Activated T-cell treated with anti-CD3 and anti-CD28 coated beads, Interleukin-2, amount 50 U/mL, for 72 hours (primary cell): ENCODE measurements around the gene PTCD1. TPM values are rescaled to one million over a fixed set of nuclear protein-coding genes. Genes with fewer than 3 reads are reported as not detected.
A peak's percentile ranks its signal among the peaks of the same experiment; 100 is the strongest.

Experiments used
- ATAC-seq, 2 donors: fragments of 150-1000 bp; cut with Tn5 transposase; replicated peaks in 1 of 2; 2 replicates each; pipeline ENCODE4 v1.10.0; 2021; ENCODE audit warnings: moderate library complexity in 2 of 2, mild to moderate bottlenecking in 1 of 2
- DNase-seq, 2 donors: peaks; one replicate each; pipeline ENCODE4 v3.0.0; 2021 to 2022; ENCODE audit warnings: mixed read lengths in 1 of 2
- H3K27ac Mint-ChIP-seq: one replicate; pipeline ENCODE4 v1.8.0; 2022; ENCODE audit warnings: mild to moderate bottlenecking, moderate library complexity, mixed read lengths
- H3K27me3 Mint-ChIP-seq: one replicate; pipeline ENCODE4 v1.8.0; 2022; ENCODE audit warnings: low read depth, mixed read lengths
- H3K36me3 Mint-ChIP-seq, 2 donors: one replicate each; pipeline ENCODE4 v1.8.0; 2022; ENCODE audit warnings: mixed read lengths in 2 of 2, mild to moderate bottlenecking in 1 of 2; ENCODE audit not compliant: insufficient read depth in 2 of 2
- H3K4me1 Mint-ChIP-seq: one replicate; pipeline ENCODE4 v1.8.0; 2022; ENCODE audit warnings: low read depth, mixed read lengths
- H3K4me3 Mint-ChIP-seq, 2 donors: one replicate each; pipeline ENCODE4 v1.8.0; 2022; ENCODE audit warnings: mild to moderate bottlenecking in 2 of 2, mixed read lengths in 2 of 2, moderate library complexity in 2 of 2
- H3K9me3 Mint-ChIP-seq, 2 donors: one replicate each; pipeline ENCODE4 v1.8.0; 2022; ENCODE audit warnings: mixed read lengths in 2 of 2
- total RNA-seq, 2 donors: library from RNA; stranded (reverse); gene quantifications; one replicate each; pipeline ENCODE4 v1.2.3, GENCODE V29; 2022

Gene PTCD1
- total RNA-seq, 2 donors from 2014 or later: 6.1 to 8.9 TPM

- H3K27ac Mint-ChIP-seq: peak overlapping the region; percentile 76
- H3K36me3 Mint-ChIP-seq: peaks cover 11 to 35% of the 10 kb centered on the region in 2 donors
- no peaks in the 10 kb centered on the region for H3K27me3 Mint-ChIP-seq
- H3K4me3 Mint-ChIP-seq: no peak overlapping the region
- ATAC-seq (peak in 1 of 2 donors; percentile 4), DNase-seq (no peak)
- H3K4me1 Mint-ChIP-seq: peaks cover 2% of the 10 kb centered on the region
- H3K9me3 Mint-ChIP-seq: no peaks in the 10 kb centered on the region
Measured at GRCh38 chr7:99398891-99399445, 39.6 kb downstream of the PTCD1 start.

- Mint-ChIP-seq H3K4me3 (no peak overlapping the region), H3K27me3 (no peaks in the 10 kb centered on the region), H3K9me3 (no peaks in the 10 kb centered on the region), H3K4me1 (peaks cover 11% of the 10 kb centered on the region), H3K36me3 (peaks cover 7 to 28% of the 10 kb centered on the region in 2 donors), H3K27ac (peak overlapping the region; percentile 29)
- ATAC-seq: no peak
- DNase-seq: no peak
Measured at GRCh38 chr7:99397297-99397983, 41.2 kb downstream of the PTCD1 start.

GRCh38 chr7:99396418-99397296 lies 41.9 kb downstream of the PTCD1 start:
- H3K4me1 Mint-ChIP-seq: peaks cover 16% of the 10 kb centered on the region
- no peak overlapping the region for H3K4me3 Mint-ChIP-seq
- H3K36me3 Mint-ChIP-seq: peaks cover 7 to 27% of the 10 kb centered on the region in 2 donors
- H3K27ac Mint-ChIP-seq: peak overlapping the region; percentile 16
- no peaks in the 10 kb centered on the region for H3K27me3 Mint-ChIP-seq
- ATAC-seq: no peak
- H3K9me3 Mint-ChIP-seq: no peaks in the 10 kb centered on the region
- no peak for DNase-seq

GRCh38 chr7:99395616-99396327 lies 42.8 kb downstream of the PTCD1 start:
- DNase-seq (no peak), ATAC-seq (no peak)
- Mint-ChIP-seq H3K4me3 (no peak overlapping the region), H3K27me3 (no peaks in the 10 kb centered on the region), H3K4me1 (peaks cover 21% of the 10 kb centered on the region), H3K27ac (peak overlapping the region; percentile 33), H3K9me3 (no peaks in the 10 kb centered on the region), H3K36me3 (peaks cover 3 to 22% of the 10 kb centered on the region in 2 donors)

- peaks cover 21% of the 10 kb centered on the region for H3K4me1 Mint-ChIP-seq
- H3K27ac Mint-ChIP-seq: no peak overlapping the region
- ATAC-seq (no peak), DNase-seq (no peak)
- peaks cover 3 to 21% of the 10 kb centered on the region in 2 donors for H3K36me3 Mint-ChIP-seq
- peak overlapping the region in 1 of 2 donors; percentile 80 for H3K4me3 Mint-ChIP-seq
- H3K9me3 Mint-ChIP-seq: no peaks in the 10 kb centered on the region
- H3K27me3 Mint-ChIP-seq: no peaks in the 10 kb centered on the region
Measured at GRCh38 chr7:99394188-99394502, 44.5 kb downstream of the PTCD1 start.

- ATAC-seq (no peak), DNase-seq (no peak)
- H3K9me3 Mint-ChIP-seq: no peaks in the 10 kb centered on the region
- H3K4me1 Mint-ChIP-seq: peaks cover 21% of the 10 kb centered on the region
- H3K27ac Mint-ChIP-seq: peak overlapping the region; percentile 59
- H3K36me3 Mint-ChIP-seq: peaks cover 3 to 20% of the 10 kb centered on the region in 2 donors
- no peaks in the 10 kb centered on the region for H3K27me3 Mint-ChIP-seq
- H3K4me3 Mint-ChIP-seq: peak overlapping the region; percentile 76 to 80
Measured at GRCh38 chr7:99393355-99394187, 45.0 kb downstream of the PTCD1 start.

GRCh38 chr7:99392659-99393354 lies 45.8 kb downstream of the PTCD1 start:
- Mint-ChIP-seq H3K36me3 (peaks cover 3 to 19% of the 10 kb centered on the region in 2 donors), H3K4me1 (peaks cover 21% of the 10 kb centered on the region), H3K4me3 (peak overlapping the region; percentile 76 to 80)

GRCh38 chr7:99392046-99392445 lies 46.6 kb downstream of the PTCD1 start:
- no peak for ATAC-seq
- Mint-ChIP-seq H3K27me3 (no peaks in the 10 kb centered on the region), H3K4me3 (peak overlapping the region; percentile 43 to 80), H3K4me1 (peaks cover 21% of the 10 kb centered on the region), H3K36me3 (peaks cover 3 to 20% of the 10 kb centered on the region in 2 donors), H3K9me3 (no peaks in the 10 kb centered on the region), H3K27ac (no peak overlapping the region)
- no peak for DNase-seq

More at GRCh38 chr7:99392659-99393354, 45.8 kb downstream of the PTCD1 start:
- DNase-seq: peak; percentile 79 to 88
- no peak overlapping the region for H3K27ac Mint-ChIP-seq
- peak; percentile 89 to 93 for ATAC-seq
- H3K27me3 Mint-ChIP-seq: no peaks in the 10 kb centered on the region
- H3K9me3 Mint-ChIP-seq: no peaks in the 10 kb centered on the region

- H3K4me3 Mint-ChIP-seq: peak overlapping the region in 1 of 2 donors; percentile 80
- DNase-seq: no peak
- no peak for ATAC-seq
- peaks cover 23% of the 10 kb centered on the region for H3K4me1 Mint-ChIP-seq
- peaks cover 3 to 24% of the 10 kb centered on the region in 2 donors for H3K36me3 Mint-ChIP-seq
- no peaks in the 10 kb centered on the region for H3K9me3 Mint-ChIP-seq
- H3K27ac Mint-ChIP-seq: no peak overlapping the region
- no peaks in the 10 kb centered on the region for H3K27me3 Mint-ChIP-seq
Measured at GRCh38 chr7:99390941-99391602, 47.5 kb downstream of the PTCD1 start.

GRCh38 chr7:99389772-99390171 lies 48.8 kb downstream of the PTCD1 start:
- peaks cover 27% of the 10 kb centered on the region for H3K4me1 Mint-ChIP-seq
- no peaks in the 10 kb centered on the region for H3K27me3 Mint-ChIP-seq
- H3K4me3 Mint-ChIP-seq: no peak overlapping the region
- ATAC-seq (no peak), DNase-seq (no peak)
- no peaks in the 10 kb centered on the region for H3K9me3 Mint-ChIP-seq
- peaks cover 0 to 27% of the 10 kb centered on the region in 2 donors for H3K36me3 Mint-ChIP-seq
- H3K27ac Mint-ChIP-seq: no peak overlapping the region

- Mint-ChIP-seq H3K4me1 (peaks cover 34% of the 10 kb centered on the region), H3K27ac (no peak overlapping the region), H3K27me3 (no peaks in the 10 kb centered on the region), H3K36me3 (peaks cover 0 to 27% of the 10 kb centered on the region in 2 donors), H3K9me3 (no peaks in the 10 kb centered on the region), H3K4me3 (no peak overlapping the region)
- no peak for ATAC-seq
- DNase-seq: no peak
Measured at GRCh38 chr7:99387912-99388311, 50.7 kb downstream of the PTCD1 start.
